ENCODE data around the gene ROPN1L.

DNA sequence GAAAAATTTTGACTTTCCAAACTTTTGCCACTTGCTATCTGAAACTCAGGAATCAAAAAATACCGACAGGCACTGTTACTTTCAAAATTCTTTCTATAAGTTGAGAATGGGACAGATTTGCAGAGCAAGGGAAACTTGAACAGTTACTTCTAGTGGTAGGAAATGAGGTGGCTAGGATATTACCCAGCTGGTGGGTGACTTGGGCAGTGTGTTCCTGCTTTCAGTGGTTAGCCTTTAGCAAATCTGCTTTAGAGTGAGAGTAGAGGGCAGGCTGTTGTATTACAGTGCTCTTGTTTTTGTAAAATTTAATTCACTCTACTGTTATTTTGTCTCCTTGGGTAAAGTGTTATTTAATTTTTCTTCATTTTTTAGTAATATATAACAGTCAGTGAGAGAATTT, 40.2 kb upstream of the ROPN1L start:
- TF ChIP-seq EP300 (IDR thresholded peaks at IDR 0.05; ENCODE audit: low read depth in 2 of 2, low read length in 2 of 2) (no peak), EP300 (CRISPR knock-in tag; IDR thresholded peaks at IDR 0.05; ENCODE audit: borderline replicate concordance) (no peak), YY1 (IDR thresholded peaks at IDR 0.05; ENCODE audit: insufficient read depth, insufficient replicate concordance, low read depth, low read length) (no peak), ELF4 (CRISPR knock-in tag; IDR thresholded peaks at IDR 0.05; ENCODE audit: borderline replicate concordance) (no peak)
